CD4-positive, alpha-beta memory T cell (primary cell): ENCODE measurements around the gene CCDC88B. TPM values are rescaled to one million over a fixed set of nuclear protein-coding genes. Genes with fewer than 3 reads are reported as not detected.

Experiments used
- CTCF ChIA-PET: fragments of 350-600 bp; sonication (Branson Sonifier 250); formaldehyde crosslinking; loops from one replicate; lab custom pipeline; 2021; ENCODE audit warnings: inconsistent platforms; ENCODE audit not compliant: partially characterized antibody; lab: Charles Lee
- POLR2A ChIA-PET: fragments of 350-600 bp; sonication (Branson Sonifier 250); formaldehyde crosslinking; loops from one replicate; lab custom pipeline; 2021; ENCODE audit not compliant: partially characterized antibody; lab: Charles Lee
- DNase-seq, 5 donors: peaks; one replicate each; pipeline versions ENCODE4 v3.0.0 to v3.0.0-alpha.2; 2020 to 2022; ENCODE audit warnings: mixed read lengths in 1 of 5
- H3K27ac ChIP-seq: one replicate; pipeline ENCODE4 v1.7.0; 2013; ENCODE audit warnings: low read depth, low read length
- H3K27me3 ChIP-seq: 2 replicates; pipeline ENCODE4 v1.7.0; 2013; ENCODE audit warnings: mild to moderate bottlenecking, low read length, moderate library complexity; ENCODE audit not compliant: insufficient read depth
- H3K36me3 ChIP-seq: 2 replicates; pipeline ENCODE4 v1.7.0; 2013; ENCODE audit warnings: mild to moderate bottlenecking, low read length, moderate library complexity; ENCODE audit not compliant: insufficient read depth
- H3K4me1 ChIP-seq: 2 replicates; pipeline ENCODE4 v1.7.0; 2013; ENCODE audit warnings: mild to moderate bottlenecking, low read length, moderate library complexity; ENCODE audit not compliant: insufficient read depth
- H3K4me3 ChIP-seq, 2 donors: one replicate each; pipeline ENCODE4 v1.7.0; 2013; ENCODE audit warnings: low read length in 2 of 2, mild to moderate bottlenecking in 1 of 2
- H3K9me3 ChIP-seq, 2 donors: one replicate each; pipeline ENCODE4 v1.7.0; 2013; ENCODE audit warnings: low read length in 2 of 2, control low read depth in 1 of 2; ENCODE audit not compliant: control insufficient read depth in 1 of 2
- H3K27ac Mint-ChIP-seq, 7 donors: one replicate each; pipeline ENCODE4 v1.8.0; 2020 to 2021; ENCODE audit warnings: mixed read lengths in 7 of 7, mild to moderate bottlenecking in 6 of 7, inconsistent platforms in 3 of 7, moderate library complexity in 3 of 7
- H3K27me3 Mint-ChIP-seq, 2 donors: one replicate each; pipeline ENCODE4 v1.8.0; 2020 to 2021; ENCODE audit warnings: mixed read lengths in 2 of 2
- H3K36me3 Mint-ChIP-seq, 2 donors: one replicate each; pipeline ENCODE4 v1.8.0; 2020 to 2021; ENCODE audit warnings: mixed read lengths in 2 of 2, inconsistent platforms in 1 of 2, mild to moderate bottlenecking in 1 of 2
- H3K4me1 Mint-ChIP-seq, 4 donors: one replicate each; pipeline ENCODE4 v1.8.0; 2020 to 2021; ENCODE audit warnings: mixed read lengths in 4 of 4, mild to moderate bottlenecking in 1 of 4
- H3K4me3 Mint-ChIP-seq, 8 donors: one replicate each; pipeline ENCODE4 v1.8.0; 2020 to 2021; ENCODE audit warnings: mixed read lengths in 8 of 8, mild to moderate bottlenecking in 7 of 8, moderate library complexity in 6 of 8, inconsistent platforms in 3 of 8
- H3K9me3 Mint-ChIP-seq, 8 donors: one replicate each; pipeline ENCODE4 v1.8.0; 2020 to 2021; ENCODE audit warnings: mixed read lengths in 8 of 8, mild to moderate bottlenecking in 5 of 8, inconsistent platforms in 3 of 8, moderate library complexity in 1 of 8
- intact Hi-C: fragments of 100-400 bp; cut with micrococcal nuclease; formaldehyde crosslinking; loops from one replicate; pipeline ENCODE4 v1.15.1; 2023
- polyA plus RNA-seq, 2 donors: library from polyadenylated mRNA; unstranded; fragments of 300-500 nt; fragmentation: Illumina TruSeq; gene quantifications; one replicate each; pipeline ENCODE4 v1.2.3, GENCODE V29; 2021
- total RNA-seq, 2 experiments: library from RNA; stranded (reverse); gene quantifications; one replicate each; pipeline ENCODE4 v1.2.3, GENCODE V29; 2021

CCDC88B gene
- total and polyA plus RNA-seq, 4 experiments from 2014 or later = 6.8 to 73.0 (median 53.9) TPM

DNA sequence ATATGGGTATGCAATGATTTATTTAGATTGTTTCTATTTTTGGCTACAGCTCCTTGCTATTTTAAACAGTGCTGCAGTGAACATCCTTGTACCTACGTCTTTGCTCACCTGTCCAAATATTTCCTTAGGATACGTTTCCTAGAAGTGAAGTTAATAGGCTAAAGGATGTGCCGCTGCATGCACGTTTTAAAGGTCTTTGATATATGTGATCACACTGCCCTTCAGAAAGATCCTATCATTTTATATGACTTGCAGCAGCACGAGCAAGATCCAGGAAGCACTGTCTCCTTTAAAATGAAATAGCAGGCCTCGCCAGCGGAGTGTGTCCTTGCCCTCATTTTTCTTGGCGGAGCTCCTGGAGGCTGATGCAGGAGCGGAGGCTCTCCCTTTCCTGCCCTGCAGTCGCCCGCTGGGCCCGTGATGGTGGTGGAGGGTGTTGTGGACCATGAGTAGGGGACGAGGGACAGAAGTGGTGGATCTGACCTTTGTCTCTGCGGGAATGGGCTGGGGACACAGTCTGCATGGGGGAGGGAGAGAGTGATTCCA is 38.4 kb downstream of the CCDC88B start:
- Mint-ChIP-seq H3K4me3 (no peak overlapping the region), H3K4me1 (no peaks in the 10 kb centered on the region), H3K27me3 (peaks cover 2% of the 10 kb centered on the region in 2 donors), H3K36me3 (no peaks in the 10 kb centered on the region), H3K27ac (no peak overlapping the region), H3K9me3 (no peaks in the 10 kb centered on the region)
- Histone ChIP-seq H3K9me3 (no peaks in the 10 kb centered on the region), H3K4me1 (no peaks in the 10 kb centered on the region), H3K36me3 (no peaks in the 10 kb centered on the region), H3K4me3 (no peak overlapping the region), H3K27ac (no peak overlapping the region), H3K27me3 (no peaks in the 10 kb centered on the region)
- ChIA-PET POLR2A (no interaction called here), CTCF (no interaction called here)
- intact Hi-C loops = no loop called here
- no peak for DNase-seq

DNA sequence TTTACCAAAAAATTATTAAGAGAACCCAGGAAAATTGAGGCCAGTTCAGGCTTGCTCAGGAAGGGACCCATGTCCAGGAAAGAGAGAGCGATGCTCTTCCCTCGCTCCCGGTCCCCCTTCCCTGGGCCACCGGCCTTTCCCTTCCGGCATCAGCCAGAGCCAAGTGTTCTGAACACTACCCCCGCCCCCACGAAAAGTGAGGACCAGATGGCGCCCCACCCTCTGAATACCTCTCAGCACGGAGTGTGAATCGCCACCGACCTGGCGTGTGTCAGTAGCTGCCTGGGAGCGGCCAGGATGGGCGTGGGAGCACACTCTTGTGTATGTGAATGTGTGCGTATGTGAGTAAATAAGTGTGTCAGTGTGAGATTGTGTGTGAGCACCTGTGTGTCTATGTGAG is 39.2 kb downstream of the CCDC88B start:
- Histone ChIP-seq H3K4me3 (no peak overlapping the region), H3K4me1 (no peaks in the 10 kb centered on the region), H3K27ac (no peak overlapping the region), H3K27me3 (no peaks in the 10 kb centered on the region), H3K9me3 (no peaks in the 10 kb centered on the region), H3K36me3 (no peaks in the 10 kb centered on the region)
- intact Hi-C loops = no loop called here
- H3K4me3 Mint-ChIP-seq = no peak overlapping the region
- peaks cover 2 to 6% of the 10 kb centered on the region in 2 donors for H3K27me3 Mint-ChIP-seq
- CTCF ChIA-PET = no interaction called here
- H3K9me3 Mint-ChIP-seq = no peaks in the 10 kb centered on the region
- no peak overlapping the region for H3K27ac Mint-ChIP-seq
- H3K4me1 Mint-ChIP-seq = no peaks in the 10 kb centered on the region
- DNase-seq = no peak
- POLR2A ChIA-PET = no interaction called here
- H3K36me3 Mint-ChIP-seq = no peaks in the 10 kb centered on the region

DNA sequence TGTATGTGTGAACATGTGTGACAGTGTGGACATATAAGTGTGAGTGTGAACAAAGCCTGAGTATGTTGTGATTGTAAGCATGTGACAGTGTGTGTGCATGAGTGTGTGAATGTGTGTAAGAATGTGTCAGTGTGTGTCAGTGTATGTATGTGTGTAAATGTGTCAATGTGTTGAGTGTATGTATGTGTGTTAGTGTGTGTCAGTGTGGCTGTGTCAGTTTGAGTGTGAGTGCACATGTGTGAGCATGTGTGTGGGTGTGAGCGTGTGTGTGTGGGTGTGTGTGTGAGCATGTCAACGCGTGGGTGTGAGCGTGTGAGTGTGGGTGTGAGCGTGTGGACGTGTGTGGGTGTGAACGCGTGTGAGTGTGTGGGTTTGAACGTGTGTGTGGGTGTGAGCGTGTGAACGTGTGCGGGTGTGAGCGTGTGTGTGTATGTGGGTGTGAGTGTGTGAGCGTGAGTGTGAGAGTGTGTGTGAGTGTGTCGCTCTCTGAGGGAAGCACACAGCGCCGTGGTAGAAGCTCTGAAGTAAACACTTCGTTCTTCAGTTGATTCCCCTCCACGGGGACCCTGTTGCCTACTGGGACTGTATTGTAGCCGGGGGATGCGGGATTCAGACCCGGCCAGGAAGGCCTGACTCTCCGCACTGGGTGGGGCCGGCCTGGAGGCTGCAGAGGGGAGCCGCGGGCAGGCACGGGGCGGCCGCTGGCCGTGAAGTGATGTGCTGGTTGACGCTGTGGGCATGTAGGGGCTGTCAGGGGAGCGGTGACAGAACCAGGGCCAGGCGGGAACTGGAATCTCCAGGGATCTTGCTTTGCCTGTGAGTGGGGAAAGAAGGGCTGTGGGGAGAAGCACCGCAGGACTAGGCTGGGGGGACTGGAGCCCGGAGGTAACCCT is 40.1 kb downstream of the CCDC88B start:
- Histone ChIP-seq H3K27ac (no peak overlapping the region), H3K9me3 (no peaks in the 10 kb centered on the region), H3K27me3 (no peaks in the 10 kb centered on the region), H3K4me3 (no peak overlapping the region), H3K36me3 (no peaks in the 10 kb centered on the region), H3K4me1 (no peaks in the 10 kb centered on the region)
- DNase-seq = no peak
- intact Hi-C loops = no loop called here
- Mint-ChIP-seq H3K36me3 (no peaks in the 10 kb centered on the region), H3K27me3 (peaks cover 2 to 6% of the 10 kb centered on the region in 2 donors), H3K4me1 (no peaks in the 10 kb centered on the region), H3K4me3 (no peak overlapping the region), H3K9me3 (no peaks in the 10 kb centered on the region), H3K27ac (no peak overlapping the region)
- ChIA-PET POLR2A (no interaction called here), CTCF (no interaction called here)

DNA sequence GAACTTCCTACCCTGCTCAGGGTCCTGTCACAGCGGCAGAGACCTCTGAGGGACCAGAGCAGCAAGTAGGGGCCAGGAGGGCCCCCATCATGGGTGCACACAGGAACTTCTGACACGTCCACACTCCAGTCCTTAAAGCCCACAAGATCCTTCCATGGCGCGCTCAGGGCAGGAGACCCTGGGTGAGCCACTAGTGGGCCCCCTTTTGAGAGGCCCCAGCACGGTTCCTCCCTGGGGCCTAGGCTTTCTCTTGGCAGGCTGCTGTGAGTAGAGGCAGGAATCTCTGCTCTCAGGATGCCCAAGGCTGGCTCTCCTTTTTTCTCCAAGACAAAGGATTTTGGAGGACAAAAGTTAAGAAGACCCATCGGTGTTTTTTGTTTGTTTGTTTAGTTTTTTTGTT is 41.3 kb downstream of the CCDC88B start:
- Histone ChIP-seq H3K4me1 (peaks cover 5% of the 10 kb centered on the region), H3K27me3 (no peaks in the 10 kb centered on the region), H3K36me3 (no peaks in the 10 kb centered on the region), H3K4me3 (no peak overlapping the region), H3K9me3 (no peaks in the 10 kb centered on the region), H3K27ac (no peak overlapping the region)
- DNase-seq = no peak
- intact Hi-C loops = no loop called here
- peaks cover 0 to 4% (median 2%) of the 10 kb centered on the region in 4 donors for H3K4me1 Mint-ChIP-seq
- no peak overlapping the region for H3K4me3 Mint-ChIP-seq
- ChIA-PET CTCF (no interaction called here), POLR2A (no interaction called here)
- H3K27me3 Mint-ChIP-seq = peaks cover 2 to 6% of the 10 kb centered on the region in 2 donors
- H3K36me3 Mint-ChIP-seq = no peaks in the 10 kb centered on the region
- H3K9me3 Mint-ChIP-seq = no peaks in the 10 kb centered on the region
- no peak overlapping the region for H3K27ac Mint-ChIP-seq

DNA sequence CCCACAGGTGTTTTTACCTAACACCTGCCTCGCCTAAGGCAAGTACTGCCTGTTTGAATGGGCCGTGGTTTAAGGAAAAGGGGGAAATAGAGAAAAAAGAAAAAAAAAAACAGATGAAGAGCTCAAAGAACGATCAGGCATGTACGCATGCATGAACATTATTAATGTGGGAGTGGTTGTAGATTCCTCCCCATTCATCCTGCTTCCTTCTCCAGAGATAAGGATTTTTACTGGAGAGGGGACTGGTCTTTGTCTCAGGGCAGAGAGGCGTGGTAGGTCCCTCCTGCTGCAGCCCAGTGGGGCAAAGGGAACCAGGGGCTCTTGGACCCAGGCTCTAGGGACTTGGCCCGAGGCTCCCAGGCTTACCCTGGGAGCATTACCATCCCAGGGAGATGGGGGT is 42.0 kb downstream of the CCDC88B start:
- ChIA-PET POLR2A (no interaction called here), CTCF (no interaction called here)
- Mint-ChIP-seq H3K27me3 (peaks cover 2 to 6% of the 10 kb centered on the region in 2 donors), H3K4me3 (no peak overlapping the region), H3K9me3 (no peaks in the 10 kb centered on the region), H3K27ac (no peak overlapping the region), H3K4me1 (peaks cover 3 to 11% (median 5%) of the 10 kb centered on the region in 4 donors), H3K36me3 (no peaks in the 10 kb centered on the region)
- no peak for DNase-seq
- Histone ChIP-seq H3K4me3 (no peak overlapping the region), H3K4me1 (peaks cover 6% of the 10 kb centered on the region), H3K27ac (no peak overlapping the region), H3K36me3 (no peaks in the 10 kb centered on the region), H3K9me3 (no peaks in the 10 kb centered on the region), H3K27me3 (no peaks in the 10 kb centered on the region)
- intact Hi-C loops = no loop called here

DNA sequence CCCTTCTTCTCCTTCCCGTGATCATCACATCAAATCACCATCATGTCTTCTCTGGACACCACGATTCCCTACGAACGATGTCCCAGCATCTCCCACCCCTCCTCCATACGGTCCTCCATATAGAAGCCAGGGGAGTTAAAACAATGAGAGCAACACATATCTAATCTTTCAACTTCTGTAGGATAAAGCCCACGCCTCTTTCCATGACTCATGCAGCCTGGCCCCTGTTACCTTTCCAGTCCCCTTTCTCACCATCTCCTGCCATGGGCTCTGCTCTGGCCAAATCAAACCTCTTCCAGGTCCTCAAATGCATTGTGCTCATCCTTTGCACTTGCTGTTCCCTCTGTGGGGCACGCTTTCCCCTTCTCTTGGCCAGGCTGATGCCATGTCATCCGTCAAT is 42.6 kb downstream of the CCDC88B start:
- Histone ChIP-seq H3K27ac (no peak overlapping the region), H3K27me3 (no peaks in the 10 kb centered on the region), H3K36me3 (no peaks in the 10 kb centered on the region), H3K4me3 (no peak overlapping the region), H3K4me1 (peaks cover 6% of the 10 kb centered on the region), H3K9me3 (no peaks in the 10 kb centered on the region)
- H3K4me1 Mint-ChIP-seq = peaks cover 4 to 11% (median 6%) of the 10 kb centered on the region in 4 donors
- H3K9me3 Mint-ChIP-seq = no peaks in the 10 kb centered on the region
- no peaks in the 10 kb centered on the region for H3K36me3 Mint-ChIP-seq
- ChIA-PET CTCF (no interaction called here), POLR2A (no interaction called here)
- H3K27ac Mint-ChIP-seq = no peak overlapping the region
- no peak for DNase-seq
- intact Hi-C loops = no loop called here
- H3K4me3 Mint-ChIP-seq = no peak overlapping the region
- H3K27me3 Mint-ChIP-seq = peaks cover 2 to 6% of the 10 kb centered on the region in 2 donors

DNA sequence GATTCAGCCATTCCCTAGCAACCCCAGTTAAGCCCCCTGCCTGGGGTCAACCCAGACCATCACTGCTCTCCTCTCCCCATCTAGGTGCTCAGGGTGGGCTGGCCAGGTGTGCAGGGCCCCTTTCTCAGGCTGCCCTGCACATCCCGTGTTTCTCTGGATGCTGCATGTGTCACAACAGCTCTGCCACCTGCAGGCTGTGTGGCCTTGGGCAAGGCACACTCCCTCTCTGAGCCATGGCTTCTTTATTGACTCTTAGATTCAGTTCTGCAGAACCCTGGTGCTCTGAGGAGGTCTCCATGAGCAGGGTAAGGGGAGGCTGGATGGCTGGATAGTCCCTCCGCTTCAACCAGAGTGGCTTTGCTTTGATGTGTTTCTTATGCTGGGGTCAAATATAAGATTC is 43.6 kb downstream of the CCDC88B start:
- Mint-ChIP-seq H3K36me3 (no peaks in the 10 kb centered on the region), H3K27me3 (peaks cover 2 to 7% of the 10 kb centered on the region in 2 donors), H3K4me3 (no peak overlapping the region), H3K4me1 (peaks cover 4 to 11% (median 6%) of the 10 kb centered on the region in 4 donors), H3K27ac (peak overlapping the region in 1 of 7 donors; percentile 53), H3K9me3 (no peaks in the 10 kb centered on the region)
- H3K4me3 ChIP-seq = no peak overlapping the region
- H3K27me3 ChIP-seq = no peaks in the 10 kb centered on the region
- ChIA-PET POLR2A (no interaction called here), CTCF (no interaction called here)
- H3K4me1 ChIP-seq = peaks cover 6% of the 10 kb centered on the region
- H3K9me3 ChIP-seq = no peaks in the 10 kb centered on the region
- intact Hi-C loops = no loop called here
- H3K27ac ChIP-seq = no peak overlapping the region
- no peak for DNase-seq
- no peaks in the 10 kb centered on the region for H3K36me3 ChIP-seq
